H1 (cell line): Measurements from ENCODE around the gene VEGFC.

Source experiments
- PHF8 ChIP-seq: fragments of 200-600 bp; sonication (generic); conservative IDR thresholded peaks from 2 replicates; pipeline ENCODE4 v1.7.1; 2012; ENCODE audit warnings: low read depth, mild to moderate bottlenecking, inconsistent platforms, low read length, moderate library complexity
- POLR2A ChIP-seq, 2 experiments: IDR thresholded peaks; 1 replicate in 1 of 2; 2 replicates in 1 of 2; pipeline ENCODE4 v1.6.1; 2011; ENCODE audit warnings: low read depth in 2 of 2, low read length in 2 of 2, mild to moderate bottlenecking in 2 of 2; ENCODE audit errors: control extremely low read depth in 1 of 2
- POLR2AphosphoS5 ChIP-seq: IDR thresholded peaks from 2 replicates; pipeline ENCODE4 v1.6.1; 2011; ENCODE audit warnings: low read depth, low read length
- ZNF274 ChIP-seq: IDR thresholded peaks from 2 replicates; pipeline ENCODE4 v1.7.0; 2012; ENCODE audit warnings: low read length, borderline replicate concordance; ENCODE audit errors: extremely low read depth
- TF ChIP-seq, protein P1 (sequence below), 3 experiments: IDR thresholded peaks; 1 replicate in 2 of 3; 2 replicates in 1 of 3; pipeline versions ENCODE4 v1.5.1 to v1.6.1; 2011; ENCODE audit warnings: low read length in 3 of 3, mild to moderate bottlenecking in 3 of 3, inconsistent platforms in 2 of 3, low read depth in 1 of 3, moderate library complexity in 1 of 3; ENCODE audit not compliant: insufficient read depth in 1 of 3; ENCODE audit errors: control extremely low read depth in 1 of 3

DNA sequence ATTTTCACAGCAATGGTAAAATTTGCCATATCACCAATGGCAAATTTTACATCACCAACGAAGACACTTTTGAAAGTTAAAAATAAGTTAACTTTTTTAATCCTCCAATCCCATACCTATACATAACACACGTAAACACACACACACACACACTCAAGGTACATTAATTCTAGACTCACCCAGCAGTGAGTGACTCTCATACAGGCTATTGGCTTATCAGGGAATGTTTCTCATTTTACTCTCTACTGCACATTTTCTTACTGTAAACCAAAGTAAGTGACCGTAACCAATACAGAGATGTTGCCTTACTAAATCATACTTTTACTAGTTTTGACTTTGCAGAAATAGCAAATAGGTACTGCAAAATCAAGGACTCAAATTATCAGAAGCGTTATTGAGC, 2.3 kb downstream of the VEGFC start:
- TF ChIP-seq POLR2AphosphoS5: no peak
- TF ChIP-seq POLR2A (IDR thresholded peaks at IDR 0.05; ENCODE audit: control extremely low read depth in 1 of 2, low read depth in 2 of 2, low read length in 2 of 2): no peak
- TF ChIP-seq ZNF274: no peak
- TF ChIP-seq, protein P1, sequence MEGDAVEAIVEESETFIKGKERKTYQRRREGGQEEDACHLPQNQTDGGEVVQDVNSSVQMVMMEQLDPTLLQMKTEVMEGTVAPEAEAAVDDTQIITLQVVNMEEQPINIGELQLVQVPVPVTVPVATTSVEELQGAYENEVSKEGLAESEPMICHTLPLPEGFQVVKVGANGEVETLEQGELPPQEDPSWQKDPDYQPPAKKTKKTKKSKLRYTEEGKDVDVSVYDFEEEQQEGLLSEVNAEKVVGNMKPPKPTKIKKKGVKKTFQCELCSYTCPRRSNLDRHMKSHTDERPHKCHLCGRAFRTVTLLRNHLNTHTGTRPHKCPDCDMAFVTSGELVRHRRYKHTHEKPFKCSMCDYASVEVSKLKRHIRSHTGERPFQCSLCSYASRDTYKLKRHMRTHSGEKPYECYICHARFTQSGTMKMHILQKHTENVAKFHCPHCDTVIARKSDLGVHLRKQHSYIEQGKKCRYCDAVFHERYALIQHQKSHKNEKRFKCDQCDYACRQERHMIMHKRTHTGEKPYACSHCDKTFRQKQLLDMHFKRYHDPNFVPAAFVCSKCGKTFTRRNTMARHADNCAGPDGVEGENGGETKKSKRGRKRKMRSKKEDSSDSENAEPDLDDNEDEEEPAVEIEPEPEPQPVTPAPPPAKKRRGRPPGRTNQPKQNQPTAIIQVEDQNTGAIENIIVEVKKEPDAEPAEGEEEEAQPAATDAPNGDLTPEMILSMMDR (IDR thresholded peaks at IDR 0.05; ENCODE audit: control extremely low read depth in 1 of 3, insufficient read depth in 1 of 3, low read depth in 1 of 3, low read length in 3 of 3): no peak
- TF ChIP-seq PHF8: no peak
